Measurements from ENCODE around the gene MYH11. TPM values are rescaled to one million over a fixed set of nuclear protein-coding genes. Genes with fewer than 3 reads are reported as not detected.
A peak's percentile ranks its signal among the peaks of the same experiment; 100 is the strongest.

MYH11 gene
- total and polyA plus RNA-seq, 10 of the 15 experiments (the other 5 are each of a cell fraction or from before 2014, with no cell fraction given), result 0.01 to 1.9 (median 0.13) TPM; not detected in 1

- TF ChIP-seq SPI1 (IDR thresholded peaks at IDR 0.05; ENCODE audit: borderline replicate concordance, insufficient read depth, low read depth, low read length), result peak; percentile 78
- TF ChIP-seq CREM (IDR thresholded peaks at IDR 0.05; ENCODE audit: low read depth), result peak; percentile 12; the same call in 1 of the 2 replicates
- TF ChIP-seq ZNF24 (IDR thresholded peaks at IDR 0.05), result no peak
- no peak for TF ChIP-seq BCL3 (IDR thresholded peaks at IDR 0.05; ENCODE audit: borderline replicate concordance, insufficient read depth, low read depth, low read length, poor library complexity, severe bottlenecking)
- TF ChIP-seq HCFC1 (IDR thresholded peaks at IDR 0.05; ENCODE audit: low read length), result peak; percentile 10
- no peak for TF ChIP-seq ASH2L (IDR thresholded peaks at IDR 0.05; ENCODE audit: borderline replicate concordance, low read depth)
- peak; percentile 70; the same call in 1 of the 2 replicates for TF ChIP-seq CHD2 (IDR thresholded peaks at IDR 0.05; ENCODE audit: borderline replicate concordance, low read depth, low read length)
- TF ChIP-seq, protein P1, sequence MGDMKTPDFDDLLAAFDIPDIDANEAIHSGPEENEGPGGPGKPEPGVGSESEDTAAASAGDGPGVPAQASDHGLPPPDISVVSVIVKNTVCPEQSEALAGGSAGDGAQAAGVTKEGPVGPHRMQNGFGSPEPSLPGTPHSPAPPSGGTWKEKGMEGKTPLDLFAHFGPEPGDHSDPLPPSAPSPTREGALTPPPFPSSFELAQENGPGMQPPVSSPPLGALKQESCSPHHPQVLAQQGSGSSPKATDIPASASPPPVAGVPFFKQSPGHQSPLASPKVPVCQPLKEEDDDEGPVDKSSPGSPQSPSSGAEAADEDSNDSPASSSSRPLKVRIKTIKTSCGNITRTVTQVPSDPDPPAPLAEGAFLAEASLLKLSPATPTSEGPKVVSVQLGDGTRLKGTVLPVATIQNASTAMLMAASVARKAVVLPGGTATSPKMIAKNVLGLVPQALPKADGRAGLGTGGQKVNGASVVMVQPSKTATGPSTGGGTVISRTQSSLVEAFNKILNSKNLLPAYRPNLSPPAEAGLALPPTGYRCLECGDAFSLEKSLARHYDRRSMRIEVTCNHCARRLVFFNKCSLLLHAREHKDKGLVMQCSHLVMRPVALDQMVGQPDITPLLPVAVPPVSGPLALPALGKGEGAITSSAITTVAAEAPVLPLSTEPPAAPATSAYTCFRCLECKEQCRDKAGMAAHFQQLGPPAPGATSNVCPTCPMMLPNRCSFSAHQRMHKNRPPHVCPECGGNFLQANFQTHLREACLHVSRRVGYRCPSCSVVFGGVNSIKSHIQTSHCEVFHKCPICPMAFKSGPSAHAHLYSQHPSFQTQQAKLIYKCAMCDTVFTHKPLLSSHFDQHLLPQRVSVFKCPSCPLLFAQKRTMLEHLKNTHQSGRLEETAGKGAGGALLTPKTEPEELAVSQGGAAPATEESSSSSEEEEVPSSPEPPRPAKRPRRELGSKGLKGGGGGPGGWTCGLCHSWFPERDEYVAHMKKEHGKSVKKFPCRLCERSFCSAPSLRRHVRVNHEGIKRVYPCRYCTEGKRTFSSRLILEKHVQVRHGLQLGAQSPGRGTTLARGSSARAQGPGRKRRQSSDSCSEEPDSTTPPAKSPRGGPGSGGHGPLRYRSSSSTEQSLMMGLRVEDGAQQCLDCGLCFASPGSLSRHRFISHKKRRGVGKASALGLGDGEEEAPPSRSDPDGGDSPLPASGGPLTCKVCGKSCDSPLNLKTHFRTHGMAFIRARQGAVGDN (IDR thresholded peaks at IDR 0.05), result 0 out of 2 replicates have a peak, but pooled peaks have one; percentile 34
- no peak for TF ChIP-seq YBX1 (IDR thresholded peaks at IDR 0.05)
- TF ChIP-seq TBL1XR1 (IDR thresholded peaks at IDR 0.05; ENCODE audit: low read depth, low read length), result 0 out of 2 replicates have a peak, but pooled peaks have one; percentile 10
- TF ChIP-seq NR2C1 (IDR thresholded peaks at IDR 0.05), result no peak; the same call in 1 of the 2 replicates
- no peak for TF ChIP-seq NR2C2 (IDR thresholded peaks at IDR 0.05; ENCODE audit: borderline replicate concordance, control insufficient read depth, insufficient read length, low read depth)
- TF ChIP-seq EP300 (IDR thresholded peaks at IDR 0.05; ENCODE audit: borderline replicate concordance in 1 of 2, control insufficient read depth in 1 of 2, low read depth in 2 of 2, low read length in 2 of 2), result no peak
- no peak for TF ChIP-seq ZBTB40 (IDR thresholded peaks at IDR 0.05; ENCODE audit: borderline replicate concordance)
- TF ChIP-seq, protein P2, sequence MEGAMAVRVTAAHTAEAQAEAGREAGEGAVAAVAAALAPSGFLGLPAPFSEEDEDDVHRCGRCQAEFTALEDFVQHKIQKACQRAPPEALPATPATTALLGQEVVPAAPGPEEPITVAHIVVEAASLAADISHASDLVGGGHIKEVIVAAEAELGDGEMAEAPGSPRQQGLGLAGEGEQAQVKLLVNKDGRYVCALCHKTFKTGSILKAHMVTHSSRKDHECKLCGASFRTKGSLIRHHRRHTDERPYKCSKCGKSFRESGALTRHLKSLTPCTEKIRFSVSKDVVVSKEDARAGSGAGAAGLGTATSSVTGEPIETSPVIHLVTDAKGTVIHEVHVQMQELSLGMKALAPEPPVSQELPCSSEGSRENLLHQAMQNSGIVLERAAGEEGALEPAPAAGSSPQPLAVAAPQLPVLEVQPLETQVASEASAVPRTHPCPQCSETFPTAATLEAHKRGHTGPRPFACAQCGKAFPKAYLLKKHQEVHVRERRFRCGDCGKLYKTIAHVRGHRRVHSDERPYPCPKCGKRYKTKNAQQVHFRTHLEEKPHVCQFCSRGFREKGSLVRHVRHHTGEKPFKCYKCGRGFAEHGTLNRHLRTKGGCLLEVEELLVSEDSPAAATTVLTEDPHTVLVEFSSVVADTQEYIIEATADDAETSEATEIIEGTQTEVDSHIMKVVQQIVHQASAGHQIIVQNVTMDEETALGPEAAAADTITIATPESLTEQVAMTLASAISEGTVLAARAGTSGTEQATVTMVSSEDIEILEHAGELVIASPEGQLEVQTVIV (IDR thresholded peaks at IDR 0.05; ENCODE audit: borderline replicate concordance, partially characterized antibody), result peak; percentile 27
Observed at GRCh38 chr16:15888072-15888976, 31.5 kb upstream of the MYH11 start, which contains the start of gene CEP20 (continued).
